ENCODE data around the gene RNF151. TPM values are rescaled to one million over a fixed set of nuclear protein-coding genes. Genes with fewer than 3 reads are reported as not detected.

RNF151 gene
- total and polyA plus RNA-seq, 2 of the 13 experiments (the other 11 are each of a cell fraction or from before 2014, with no cell fraction given), result not detected

- TF ChIP-seq ZMYM3 (CRISPR knock-in tag; IDR thresholded peaks at IDR 0.05) (peak; percentile 28; the same call in 1 of the 2 replicates), ZFP82 (CRISPR knock-in tag; IDR thresholded peaks at IDR 0.05; ENCODE audit: borderline replicate concordance) (no peak), SAFB2 (CRISPR knock-in tag; IDR thresholded peaks at IDR 0.05; ENCODE audit: borderline replicate concordance, low read depth) (no peak; the same call in 1 of the 2 replicates), MAZ (IDR thresholded peaks at IDR 0.05; ENCODE audit: borderline replicate concordance, low read depth, low read length) (no peak), MAZ (CRISPR knock-in tag; IDR thresholded peaks at IDR 0.05; ENCODE audit: low read depth) (0 out of 2 replicates have a peak, but pooled peaks have one; percentile 50), CBX2 (IDR thresholded peaks at IDR 0.05; ENCODE audit: low read depth, low read length) (no peak), CBX2 (CRISPR knock-in tag; IDR thresholded peaks at IDR 0.05; ENCODE audit: low read depth) (no peak), MATR3 (CRISPR knock-in tag; IDR thresholded peaks at IDR 0.05) (no peak), PLRG1 (conservative IDR thresholded peaks at IDR 0.05) (no peak), ZNF33A (CRISPR knock-in tag; IDR thresholded peaks at IDR 0.05; ENCODE audit: borderline replicate concordance) (no peak), ZNF318 (CRISPR knock-in tag; IDR thresholded peaks at IDR 0.05) (no peak), POGK (CRISPR knock-in tag; conservative IDR thresholded peaks at IDR 0.05) (peak; percentile 72; the same call in 1 of the 2 replicates), TAF15 (IDR thresholded peaks at IDR 0.05; ENCODE audit: low read depth, low read length, poor library complexity, severe bottlenecking) (no peak), ZNF44 (CRISPR knock-in tag; IDR thresholded peaks at IDR 0.05) (no peak; the same call in 1 of the 2 replicates), ZBTB3 (CRISPR knock-in tag; IDR thresholded peaks at IDR 0.05; ENCODE audit: borderline replicate concordance, low read depth) (0 out of 2 replicates have a peak, but pooled peaks have one; percentile 15), IRX3 (CRISPR knock-in tag; IDR thresholded peaks at IDR 0.05; ENCODE audit: borderline replicate concordance, low read depth) (0 out of 2 replicates have a peak, but pooled peaks have one; percentile 23), MEF2D (CRISPR knock-in tag; IDR thresholded peaks at IDR 0.05) (peak; percentile 87)
These were observed 26.1 kb upstream of the RNF151 start (continued) for GRCh38 chr16:1940273-1941161.

All from HepG2 (cell line).